HCT116 (cell line): ENCODE data around the gene CADPS.

Experiments
- ELF1 ChIP-seq: IDR thresholded peaks from 2 replicates; pipeline ENCODE4 v1.6.1; 2012; ENCODE audit warnings: low read depth, borderline replicate concordance
- JUND ChIP-seq: IDR thresholded peaks from 2 replicates; pipeline ENCODE4 v1.6.1; 2012
- RAD21 ChIP-seq: IDR thresholded peaks from 2 replicates; pipeline ENCODE4 v1.6.1; 2012; ENCODE audit warnings: low read depth, mild to moderate bottlenecking
- SP1 ChIP-seq: IDR thresholded peaks from 2 replicates; pipeline ENCODE4 v1.6.1; 2012; ENCODE audit warnings: low read depth
- ZNF274 ChIP-seq: fragments of 200-500 bp; sonication (Bioruptor generic); IDR thresholded peaks from 2 replicates; pipeline ENCODE4 v1.6.1; 2014; ENCODE audit warnings: mild to moderate bottlenecking, low read depth, low read length, inconsistent platforms
- TF ChIP-seq, protein P1 (sequence below), 3 experiments: fragments of 200-600 bp in 1 of 3; sonication (generic) in 1 of 3; IDR thresholded peaks in 2 of 3; conservative IDR thresholded peaks in 1 of 3; 2 replicates each; pipeline ENCODE4 v1.5.1; 2012 to 2017; ENCODE audit warnings: low read depth in 2 of 3, low read length in 2 of 3, antibody characterized with exemption in 1 of 3, borderline replicate concordance in 1 of 3, control low read depth in 1 of 3, mild to moderate bottlenecking in 1 of 3, mixed read lengths in 1 of 3, mixed run types in 1 of 3, moderate library complexity in 1 of 3; ENCODE audit not compliant: insufficient read depth in 1 of 3
- TF ChIP-seq, protein P2 (sequence below): IDR thresholded peaks from 2 replicates; pipeline ENCODE4 v1.6.1; 2012

DNA sequence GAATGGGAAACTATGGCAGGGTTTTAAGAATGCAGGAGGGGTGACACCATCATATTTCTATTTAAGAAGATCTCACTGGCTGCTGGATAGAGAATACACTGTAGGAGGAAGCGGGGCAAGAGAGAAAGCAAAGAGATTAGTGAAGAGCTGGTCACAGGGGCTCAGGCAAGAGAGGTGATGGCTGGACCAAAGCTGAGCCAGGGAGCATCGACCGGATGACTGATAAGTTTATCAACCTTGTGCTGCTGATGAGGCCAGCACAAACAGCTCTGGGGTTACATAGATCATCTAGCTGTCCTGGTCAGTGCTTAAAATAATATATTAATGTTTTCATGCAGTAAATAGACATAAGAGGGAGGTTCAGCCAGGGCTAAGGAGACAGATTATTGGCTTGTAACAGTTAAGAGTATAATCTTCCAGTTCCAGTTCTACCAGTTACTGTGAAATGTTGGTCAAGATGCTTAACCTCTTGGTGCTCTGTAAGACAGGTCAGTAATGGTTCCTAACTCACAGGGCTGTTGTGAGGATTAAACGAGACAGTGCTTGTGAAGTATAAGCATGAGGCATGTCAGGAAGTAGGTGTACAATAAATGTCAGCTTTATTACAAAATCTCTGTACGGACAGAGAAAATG is 300.8 kb downstream of the CADPS start:
- TF ChIP-seq, protein P1, sequence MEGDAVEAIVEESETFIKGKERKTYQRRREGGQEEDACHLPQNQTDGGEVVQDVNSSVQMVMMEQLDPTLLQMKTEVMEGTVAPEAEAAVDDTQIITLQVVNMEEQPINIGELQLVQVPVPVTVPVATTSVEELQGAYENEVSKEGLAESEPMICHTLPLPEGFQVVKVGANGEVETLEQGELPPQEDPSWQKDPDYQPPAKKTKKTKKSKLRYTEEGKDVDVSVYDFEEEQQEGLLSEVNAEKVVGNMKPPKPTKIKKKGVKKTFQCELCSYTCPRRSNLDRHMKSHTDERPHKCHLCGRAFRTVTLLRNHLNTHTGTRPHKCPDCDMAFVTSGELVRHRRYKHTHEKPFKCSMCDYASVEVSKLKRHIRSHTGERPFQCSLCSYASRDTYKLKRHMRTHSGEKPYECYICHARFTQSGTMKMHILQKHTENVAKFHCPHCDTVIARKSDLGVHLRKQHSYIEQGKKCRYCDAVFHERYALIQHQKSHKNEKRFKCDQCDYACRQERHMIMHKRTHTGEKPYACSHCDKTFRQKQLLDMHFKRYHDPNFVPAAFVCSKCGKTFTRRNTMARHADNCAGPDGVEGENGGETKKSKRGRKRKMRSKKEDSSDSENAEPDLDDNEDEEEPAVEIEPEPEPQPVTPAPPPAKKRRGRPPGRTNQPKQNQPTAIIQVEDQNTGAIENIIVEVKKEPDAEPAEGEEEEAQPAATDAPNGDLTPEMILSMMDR (IDR thresholded peaks at IDR 0.05 in 2 of 3, conservative IDR thresholded peaks at IDR 0.05 in 1 of 3; ENCODE audit: borderline replicate concordance in 1 of 3, insufficient read depth in 1 of 3, low read depth in 2 of 3, low read length in 2 of 3) = no peak
- TF ChIP-seq SP1 (no peak), RAD21 (no peak), JUND (no peak), ZNF274 (no peak), ELF1 (no peak)
- TF ChIP-seq, protein P2, sequence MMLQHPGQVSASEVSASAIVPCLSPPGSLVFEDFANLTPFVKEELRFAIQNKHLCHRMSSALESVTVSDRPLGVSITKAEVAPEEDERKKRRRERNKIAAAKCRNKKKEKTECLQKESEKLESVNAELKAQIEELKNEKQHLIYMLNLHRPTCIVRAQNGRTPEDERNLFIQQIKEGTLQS = no peak
